HG03575 (cell line): ENCODE results near the gene RIMKLA.

Experiments used
- ATAC-seq: cut with Tn5 transposase; IDR thresholded peaks from one replicate; pipeline ENCODE4 v1.9.1; 2021; ENCODE audit not compliant: unreplicated experiment, insufficient number of reproducible peaks, low FRiP score; ENCODE audit errors: extremely low read depth

Gene RIMKLA, protein sequence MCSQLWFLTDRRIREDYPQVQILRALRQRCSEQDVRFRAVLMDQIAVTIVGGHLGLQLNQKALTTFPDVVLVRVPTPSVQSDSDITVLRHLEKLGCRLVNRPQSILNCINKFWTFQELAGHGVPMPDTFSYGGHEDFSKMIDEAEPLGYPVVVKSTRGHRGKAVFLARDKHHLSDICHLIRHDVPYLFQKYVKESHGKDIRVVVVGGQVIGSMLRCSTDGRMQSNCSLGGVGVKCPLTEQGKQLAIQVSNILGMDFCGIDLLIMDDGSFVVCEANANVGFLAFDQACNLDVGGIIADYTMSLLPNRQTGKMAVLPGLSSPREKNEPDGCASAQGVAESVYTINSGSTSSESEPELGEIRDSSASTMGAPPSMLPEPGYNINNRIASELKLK

GRCh38 chr1:42380586-42381279 lies at the start of gene RIMKLA:
TSS of gene RIMKLA (plus strand) at chr1:42380792. CDS start at chr1:42380935, 143 bp downstream.
- ATAC-seq = no peak

- ATAC-seq = no peak
Observed at GRCh38 chr1:42332877-42333276, 47.7 kb upstream of the RIMKLA start.

- ATAC-seq = no peak
Observed at GRCh38 chr1:42333662-42334239, 46.8 kb upstream of the RIMKLA start.

GRCh38 chr1:42334240-42335049 lies 46.1 kb upstream of the RIMKLA start:
- no peak for ATAC-seq

- ATAC-seq = no peak
Observed at GRCh38 chr1:42335050-42335808, 45.4 kb upstream of the RIMKLA start, which contains the start of gene FOXJ3. TSS of gene FOXJ3 (minus strand) at chr1:42335235. CDS start at chr1:42311093, 24,142 bp downstream.

DNA sequence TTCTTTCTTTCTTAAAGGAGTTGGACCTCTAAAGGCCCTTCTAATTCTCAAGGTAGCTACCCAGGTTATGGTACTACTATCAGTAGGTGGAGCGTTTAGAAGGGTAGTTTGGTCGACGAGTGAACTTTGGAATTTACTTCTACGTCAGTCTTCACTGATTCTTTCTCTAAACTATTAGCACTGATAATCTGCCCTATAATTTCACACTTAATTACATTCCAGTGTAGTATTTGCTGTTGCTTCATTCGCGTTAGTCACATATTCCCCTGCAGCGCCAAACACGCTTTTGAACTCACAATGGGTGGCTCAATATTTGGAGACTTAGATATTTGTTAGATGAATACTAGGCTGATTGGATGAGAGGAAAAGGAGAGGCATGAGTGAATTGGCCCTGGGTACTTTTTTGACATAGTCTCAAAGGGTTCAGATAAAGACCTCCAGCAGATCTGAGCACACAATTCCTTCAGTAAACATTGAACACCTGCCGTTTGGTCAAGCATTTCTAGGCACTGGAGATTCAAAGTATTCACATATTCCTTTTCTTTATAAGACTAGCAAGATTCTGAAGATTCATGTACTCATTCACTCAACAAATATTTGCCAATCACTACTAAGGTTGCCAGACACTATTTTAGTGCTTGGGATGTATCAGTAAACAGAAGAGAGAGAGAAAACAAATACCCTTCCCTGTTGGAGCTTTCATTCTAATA lies 44.6 kb upstream of the RIMKLA start:
- no peak for ATAC-seq

DNA sequence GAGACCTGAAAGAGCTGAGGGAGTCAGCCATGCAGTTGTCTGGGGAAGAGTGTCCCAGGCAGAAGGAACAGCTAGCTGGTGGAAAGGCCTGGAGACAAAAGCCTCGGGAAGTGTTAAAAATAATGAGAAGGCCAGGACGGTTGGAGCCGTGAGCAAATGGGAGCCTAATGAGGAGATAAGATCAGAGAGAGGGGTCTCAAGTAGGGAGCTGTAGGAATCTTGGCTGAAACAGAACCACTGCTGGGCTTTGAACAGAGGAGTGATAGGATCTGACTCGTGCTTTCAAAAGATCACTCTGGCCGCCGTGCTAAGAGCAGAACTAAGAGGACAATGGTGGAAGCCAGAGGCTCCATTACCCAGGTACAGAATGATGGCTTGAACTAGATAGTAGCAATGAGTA lies 43.6 kb upstream of the RIMKLA start:
- no peak for ATAC-seq

GRCh38 chr1:42340093-42340492 lies 40.5 kb upstream of the RIMKLA start:
- ATAC-seq = no peak

GRCh38 chr1:42340901-42341300 lies 39.7 kb upstream of the RIMKLA start:
- no peak for ATAC-seq

DNA sequence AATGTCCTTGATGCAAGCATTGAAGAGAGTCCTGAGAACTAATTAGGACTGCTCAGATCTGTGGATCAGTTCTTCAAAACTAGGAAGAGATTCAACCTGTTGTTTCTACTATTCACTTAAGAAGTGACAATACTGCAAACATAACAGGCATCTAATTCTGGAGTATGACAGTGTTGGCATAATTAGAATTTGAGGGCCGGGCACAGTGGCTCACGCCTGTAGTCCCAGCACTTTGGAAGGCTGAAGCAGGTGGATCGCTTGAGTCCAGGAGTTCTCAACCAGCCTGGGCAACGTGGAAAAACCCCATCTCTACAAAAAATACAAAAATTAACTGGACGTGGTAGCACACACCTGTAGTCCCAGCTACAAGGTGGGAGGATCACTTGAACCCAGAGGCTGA lies 37.5 kb upstream of the RIMKLA start:
- no peak for ATAC-seq

DNA sequence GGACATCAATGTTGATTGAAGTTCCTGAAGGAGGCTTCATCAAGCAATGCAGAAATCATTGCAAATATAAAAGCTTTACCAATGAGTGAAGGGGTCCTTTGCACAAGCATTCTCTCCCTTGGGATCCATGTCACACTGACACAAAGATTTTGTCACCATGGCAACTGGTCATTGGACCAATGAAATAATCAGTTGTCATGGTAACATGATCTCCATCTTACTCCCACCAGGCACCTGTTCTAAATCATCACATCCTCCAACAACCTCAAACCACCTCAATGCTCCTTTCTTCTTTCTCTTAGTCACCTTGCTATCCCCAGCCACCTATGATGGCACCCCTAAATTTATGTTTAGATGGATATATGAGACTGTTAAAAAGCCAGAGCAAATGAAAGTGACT lies 32.1 kb upstream of the RIMKLA start:
- ATAC-seq = no peak

- ATAC-seq = no peak
Observed at GRCh38 chr1:42350086-42350485, 30.5 kb upstream of the RIMKLA start.

- ATAC-seq = no peak
Observed at GRCh38 chr1:42358791-42359190, 21.8 kb upstream of the RIMKLA start.

GRCh38 chr1:42359466-42359865 lies 21.1 kb upstream of the RIMKLA start:
- ATAC-seq = no peak

DNA sequence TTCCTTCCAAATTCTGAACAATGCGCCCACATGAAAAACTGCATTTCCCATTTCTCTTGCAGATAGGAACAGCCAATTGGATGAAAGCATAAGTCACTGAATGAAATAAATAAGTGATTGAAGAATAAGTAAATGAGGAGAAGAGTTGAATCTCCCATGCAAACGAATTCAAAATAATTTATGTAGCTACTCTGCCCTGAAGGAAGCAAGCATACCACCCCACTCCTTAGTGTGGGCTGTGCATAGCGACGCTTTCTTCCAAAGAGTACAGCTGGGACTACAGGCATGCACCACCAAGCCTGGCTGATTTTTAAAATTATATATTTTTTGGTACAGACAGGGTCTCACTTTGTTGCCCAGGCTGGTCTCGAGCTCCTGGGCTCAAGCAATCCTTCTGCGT lies 16.5 kb upstream of the RIMKLA start:
- ATAC-seq = no peak

GRCh38 chr1:42364542-42364941 lies 16.1 kb upstream of the RIMKLA start:
- ATAC-seq = no peak

- ATAC-seq = no peak
Observed at GRCh38 chr1:42365118-42365517, 15.5 kb upstream of the RIMKLA start.
